Astrocyte (in vitro differentiated cells and primary cell): ENCODE measurements around the gene TTC9B.

Experiments
- EZH2 ChIP-seq: IDR thresholded peaks from 2 replicates; pipeline ENCODE4 v1.6.1; 2012; ENCODE audit warnings: mild to moderate bottlenecking, low read length, inconsistent platforms; ENCODE audit not compliant: insufficient read depth
- TF ChIP-seq, protein P1 (sequence below): IDR thresholded peaks from 2 replicates; pipeline ENCODE4 v1.5.1; 2011; ENCODE audit warnings: low read depth, mild to moderate bottlenecking, inconsistent platforms, low read length, moderate library complexity; ENCODE audit not compliant: insufficient read depth

DNA sequence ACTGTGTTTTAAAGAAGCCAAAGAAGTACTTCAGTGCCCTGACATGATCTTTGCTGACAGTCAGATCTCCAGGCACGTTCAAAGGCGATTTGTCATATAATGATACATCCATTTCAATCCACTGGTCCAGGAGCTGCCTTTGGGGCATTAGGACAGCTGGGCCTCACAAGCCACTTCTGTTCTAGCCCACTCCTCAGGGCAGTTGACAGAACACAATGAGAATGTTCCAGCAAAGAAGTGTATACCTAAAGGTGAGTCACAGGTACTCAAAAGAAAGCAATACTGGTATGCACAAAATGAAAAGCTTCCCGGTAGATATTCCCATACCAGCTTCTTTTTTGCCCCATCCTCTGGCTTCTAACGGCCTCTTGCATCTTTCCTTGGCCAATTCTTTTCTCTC, 39.4 kb downstream of the TTC9B start:
- TF ChIP-seq, protein P1, sequence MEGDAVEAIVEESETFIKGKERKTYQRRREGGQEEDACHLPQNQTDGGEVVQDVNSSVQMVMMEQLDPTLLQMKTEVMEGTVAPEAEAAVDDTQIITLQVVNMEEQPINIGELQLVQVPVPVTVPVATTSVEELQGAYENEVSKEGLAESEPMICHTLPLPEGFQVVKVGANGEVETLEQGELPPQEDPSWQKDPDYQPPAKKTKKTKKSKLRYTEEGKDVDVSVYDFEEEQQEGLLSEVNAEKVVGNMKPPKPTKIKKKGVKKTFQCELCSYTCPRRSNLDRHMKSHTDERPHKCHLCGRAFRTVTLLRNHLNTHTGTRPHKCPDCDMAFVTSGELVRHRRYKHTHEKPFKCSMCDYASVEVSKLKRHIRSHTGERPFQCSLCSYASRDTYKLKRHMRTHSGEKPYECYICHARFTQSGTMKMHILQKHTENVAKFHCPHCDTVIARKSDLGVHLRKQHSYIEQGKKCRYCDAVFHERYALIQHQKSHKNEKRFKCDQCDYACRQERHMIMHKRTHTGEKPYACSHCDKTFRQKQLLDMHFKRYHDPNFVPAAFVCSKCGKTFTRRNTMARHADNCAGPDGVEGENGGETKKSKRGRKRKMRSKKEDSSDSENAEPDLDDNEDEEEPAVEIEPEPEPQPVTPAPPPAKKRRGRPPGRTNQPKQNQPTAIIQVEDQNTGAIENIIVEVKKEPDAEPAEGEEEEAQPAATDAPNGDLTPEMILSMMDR, result no peak
- no peak for TF ChIP-seq EZH2
